ENCODE data around the gene YBX1.

YBX1 gene

DNA sequence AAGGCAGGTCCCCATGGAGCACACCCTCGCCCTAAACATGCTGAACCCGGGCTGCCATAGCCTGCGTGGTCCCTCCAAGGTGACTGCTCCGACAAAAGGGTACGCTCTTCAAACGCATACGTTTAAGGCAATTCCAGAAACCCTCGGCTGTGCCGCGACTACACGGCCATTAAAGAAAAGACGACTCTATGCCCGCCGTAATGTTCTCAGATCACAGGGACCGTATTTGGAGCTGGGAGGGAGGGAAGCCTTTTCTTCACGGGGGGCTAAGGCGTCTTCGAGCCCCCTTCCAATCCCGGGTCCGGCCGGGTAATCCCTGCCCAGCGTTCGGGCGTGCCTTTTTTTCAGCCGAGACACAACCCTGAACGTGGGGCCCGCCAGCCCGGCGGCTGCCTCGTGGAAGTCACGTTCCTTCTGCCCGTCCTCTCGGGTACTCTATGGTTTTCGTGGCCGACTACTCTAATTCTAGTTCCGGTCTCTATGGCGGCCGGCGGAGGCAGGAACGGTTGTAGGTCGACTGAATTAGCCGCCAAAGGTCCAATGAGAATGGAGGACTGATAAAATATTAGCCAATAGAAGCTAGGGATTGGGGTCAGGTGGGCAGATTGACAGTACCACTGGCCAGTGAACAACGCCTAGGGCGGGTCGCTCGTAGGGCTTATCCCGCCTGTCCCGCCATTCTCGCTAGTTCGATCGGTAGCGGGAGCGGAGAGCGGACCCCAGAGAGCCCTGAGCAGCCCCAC is at the start of gene YBX1:
YBX1 (plus strand) TSS at position 678 of the 743 bp plus-strand sequence. CDS start 148 bp downstream, outside the sequence.
- peak; percentile 78 to 90 for DNase-seq (ENCODE audit: low read depth in 2 of 2, low spot score in 1 of 2)

DNA sequence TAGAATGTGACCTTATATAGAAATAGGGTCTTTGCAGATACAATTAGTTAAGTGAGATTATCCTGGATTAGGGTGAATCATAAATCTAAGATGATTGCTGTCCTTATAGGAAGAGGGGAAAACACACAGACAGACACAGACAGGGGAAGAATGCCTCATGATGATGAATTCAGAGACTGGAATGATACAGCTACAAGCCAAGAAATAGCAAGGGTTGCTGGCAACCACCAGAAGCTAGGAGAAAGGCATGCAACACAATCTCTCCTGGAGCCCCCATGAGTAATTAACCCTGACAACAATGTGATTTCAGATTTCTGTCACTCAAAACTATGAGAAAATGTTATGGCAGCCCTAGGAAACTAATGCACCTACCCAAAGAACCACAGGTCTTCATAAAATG is 43.1 kb upstream of the YBX1 start:
- no peak for DNase-seq (ENCODE audit: low read depth in 2 of 2, low spot score in 1 of 2)

DNA sequence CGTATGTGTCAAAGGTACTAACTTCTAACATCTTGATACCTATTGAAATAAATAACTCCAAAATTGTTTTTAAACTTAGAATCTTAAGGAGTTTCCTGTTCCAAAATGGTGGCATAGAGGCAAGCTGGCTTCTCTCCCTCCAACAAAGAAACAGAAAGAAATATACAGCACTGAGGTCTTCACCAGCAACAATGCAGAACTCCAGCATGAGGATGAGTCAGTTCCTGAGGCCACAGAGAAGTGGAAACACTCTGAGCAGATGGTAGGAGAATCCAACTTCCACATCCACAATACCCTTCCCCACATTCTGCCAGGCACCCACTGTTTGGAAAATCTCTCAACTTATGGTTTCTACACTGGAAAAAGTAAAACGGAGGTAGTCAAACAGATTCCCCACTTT is 36.2 kb upstream of the YBX1 start:
- DNase-seq (ENCODE audit: low read depth in 2 of 2, low spot score in 1 of 2) = no peak

DNA sequence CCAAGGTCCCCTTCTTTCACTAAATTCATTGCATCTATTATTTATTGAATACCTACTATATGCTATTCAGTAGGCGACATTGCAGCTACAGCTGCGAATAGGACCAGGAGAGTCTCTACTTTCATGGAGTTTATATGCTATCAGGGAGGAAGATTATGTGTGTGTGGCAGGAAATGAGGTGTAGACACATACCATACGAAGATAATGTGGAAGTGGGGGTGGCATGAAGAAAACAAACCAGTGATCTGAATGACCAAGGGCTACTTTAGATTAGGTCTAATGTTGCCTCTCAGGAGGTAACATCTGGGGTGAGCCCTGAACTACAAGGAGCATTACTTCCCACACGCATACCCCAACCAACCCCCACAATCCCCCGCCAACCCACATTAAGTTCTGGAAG is 25.0 kb upstream of the YBX1 start:
- DNase-seq (ENCODE audit: low read depth in 2 of 2, low spot score in 1 of 2) = no peak

DNA sequence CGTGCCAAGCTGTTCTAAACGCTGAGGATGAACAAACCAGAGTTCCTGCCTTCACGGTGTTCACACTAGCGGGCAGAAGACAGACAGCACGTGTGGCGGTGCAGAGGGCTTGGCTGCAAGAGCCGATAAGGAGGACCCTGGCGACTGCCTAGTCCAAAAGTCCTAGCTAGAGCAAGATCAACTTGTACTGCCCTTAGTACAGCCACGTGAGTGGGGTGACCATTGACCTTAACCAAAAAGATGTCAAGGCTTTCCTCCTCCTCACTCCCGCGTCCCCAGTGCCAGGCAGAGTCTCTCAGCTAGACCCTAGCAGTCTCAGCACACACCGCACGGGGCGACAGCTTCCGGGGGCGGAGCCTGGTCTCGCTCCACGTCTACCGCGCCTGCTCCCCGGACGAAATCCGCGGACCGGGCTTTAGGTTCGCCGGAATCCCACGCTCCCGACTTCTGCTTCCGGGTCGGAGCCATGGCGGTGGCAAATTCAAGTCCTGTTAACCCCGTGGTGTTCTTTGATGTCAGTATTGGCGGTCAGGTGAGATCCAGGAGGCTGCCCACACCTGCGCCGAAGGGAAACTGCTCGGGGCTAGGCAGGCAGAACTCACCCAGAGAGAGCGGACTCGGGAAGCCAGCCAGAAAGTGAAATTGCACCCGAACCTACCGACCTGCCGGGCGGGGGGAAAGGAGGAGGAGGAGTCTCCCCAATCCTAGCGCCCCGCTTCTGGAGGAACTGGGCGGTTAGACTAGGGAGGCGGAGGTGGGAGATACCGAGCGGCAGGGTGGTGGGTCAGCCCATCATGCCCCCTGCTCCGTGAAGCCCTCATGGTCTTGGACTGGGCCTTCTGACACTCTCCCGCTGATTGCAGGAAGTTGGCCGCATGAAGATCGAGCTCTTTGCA is 24.0 kb upstream of the YBX1 start, which contains the start of gene PPIH:
PPIH (plus strand) TSS at position 443 of the 896 bp plus-strand sequence; CDS start at position 467, 24 bp downstream.
- peak; percentile 88 for DNase-seq (ENCODE audit: low read depth in 2 of 2, low spot score in 1 of 2)

DNA sequence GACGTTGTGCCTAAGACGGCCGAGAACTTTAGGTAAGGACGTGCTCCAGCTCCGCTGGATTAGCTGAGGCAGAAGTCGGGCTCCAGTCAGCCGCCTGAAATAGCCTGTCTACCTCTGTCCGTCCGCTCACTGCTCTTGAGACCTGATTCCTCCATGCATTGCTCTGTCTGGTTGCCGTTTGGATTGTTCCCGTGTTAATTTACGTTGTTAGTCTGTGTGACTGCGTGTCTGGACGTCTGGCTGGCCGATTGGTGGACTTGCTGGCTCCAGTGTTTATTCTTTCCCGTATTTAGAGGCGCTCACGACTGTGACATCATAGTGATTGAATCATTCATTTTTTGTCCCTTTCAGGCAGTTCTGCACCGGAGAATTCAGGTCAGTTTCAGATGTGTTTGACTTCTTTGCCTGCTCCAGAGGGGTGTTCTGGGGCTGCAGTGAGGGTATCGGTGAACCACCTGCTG is 23.3 kb upstream of the YBX1 start:
- DNase-seq (ENCODE audit: low read depth in 2 of 2, low spot score in 1 of 2) = no peak

DNA sequence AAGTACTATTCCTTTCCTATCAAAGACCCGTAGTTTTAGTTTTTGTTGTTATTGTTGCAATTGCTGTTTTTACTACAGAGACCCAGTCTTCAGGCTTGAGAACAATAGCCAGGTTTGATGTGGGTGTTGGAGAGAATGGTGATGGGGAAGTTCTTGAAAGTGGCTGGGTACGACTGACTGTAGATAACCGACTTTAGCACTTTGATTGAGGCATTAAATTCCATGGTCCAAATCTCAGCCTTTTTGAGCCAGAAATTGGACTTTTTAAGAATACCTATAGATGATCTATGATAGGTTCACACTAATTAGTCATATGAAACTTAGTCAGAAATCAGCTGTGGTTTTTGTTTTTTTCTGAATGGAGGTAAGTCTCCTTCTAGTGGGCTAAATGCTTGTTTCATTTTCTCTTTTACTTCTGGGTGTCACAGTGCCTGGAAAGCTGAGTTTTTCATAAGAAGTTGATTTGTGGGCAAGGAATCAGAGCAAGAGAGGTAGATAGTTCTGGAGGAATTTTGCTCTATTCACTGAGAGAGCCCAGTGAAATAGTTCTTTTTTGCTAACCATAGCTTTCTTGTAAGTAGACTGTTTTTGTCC is 21.2 kb upstream of the YBX1 start:
- DNase-seq (ENCODE audit: low read depth in 2 of 2, low spot score in 1 of 2) = no peak

DNA sequence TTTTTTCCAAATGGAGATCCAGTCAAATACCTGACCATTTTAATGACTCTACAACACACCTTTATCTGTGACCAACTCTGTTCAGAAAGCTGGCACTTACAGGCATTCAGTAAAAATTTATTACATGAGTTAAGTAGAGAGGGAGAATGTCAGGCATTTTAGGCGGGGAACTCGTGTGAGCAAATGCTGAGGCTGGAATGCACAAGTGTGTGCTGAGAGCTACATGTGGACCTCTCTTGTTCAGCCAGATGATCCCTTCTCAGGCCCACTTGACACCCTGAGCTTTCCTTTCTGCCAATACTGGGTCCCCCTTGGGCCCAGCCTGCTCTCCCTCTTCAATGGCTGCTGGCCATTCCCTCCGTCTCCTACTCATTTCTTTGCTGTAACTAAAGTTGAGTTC is 12.3 kb upstream of the YBX1 start:
- no peak for DNase-seq (ENCODE audit: low read depth in 2 of 2, low spot score in 1 of 2)

DNA sequence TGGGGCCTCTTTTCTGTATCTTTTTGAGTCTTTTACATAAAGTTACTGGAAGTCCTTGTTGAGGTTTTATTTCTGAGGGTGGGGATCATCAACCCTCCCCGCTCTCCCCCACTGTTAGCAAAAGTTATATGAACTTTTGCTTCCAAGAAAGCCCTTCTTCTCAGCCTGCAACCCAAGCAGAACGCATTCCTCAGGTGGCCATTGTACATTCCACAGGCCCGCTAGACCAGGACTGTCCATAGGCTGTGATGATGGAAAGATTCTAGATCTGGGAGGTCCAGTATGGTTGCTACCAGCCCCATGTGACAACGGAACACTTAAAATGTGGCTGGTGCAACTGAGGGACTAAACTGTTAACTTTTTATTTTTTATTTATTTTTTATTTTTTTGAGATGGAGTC is 11.8 kb upstream of the YBX1 start:
- no peak for DNase-seq (ENCODE audit: low read depth in 2 of 2, low spot score in 1 of 2)

DNA sequence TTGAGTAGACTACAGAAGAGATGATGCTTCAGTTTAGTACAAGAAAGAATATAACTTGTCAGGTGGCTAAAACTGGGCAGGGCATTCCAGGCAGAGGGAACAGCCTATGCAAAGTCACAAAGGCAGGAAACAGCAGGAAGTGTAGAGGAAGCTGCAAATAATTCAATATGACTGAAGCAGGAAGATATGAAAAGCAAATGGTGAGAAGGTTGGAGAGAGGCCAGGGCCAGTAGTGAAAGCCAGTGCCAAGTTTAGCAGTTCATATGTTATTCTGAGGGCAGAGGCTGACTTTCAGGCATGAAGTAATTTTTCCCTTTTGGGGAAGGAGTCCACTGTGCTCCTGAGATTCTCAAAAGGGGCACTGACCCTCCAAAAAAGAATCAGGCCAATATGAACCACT is 8.0 kb upstream of the YBX1 start:
- DNase-seq (ENCODE audit: low read depth in 2 of 2, low spot score in 1 of 2) = no peak

DNA sequence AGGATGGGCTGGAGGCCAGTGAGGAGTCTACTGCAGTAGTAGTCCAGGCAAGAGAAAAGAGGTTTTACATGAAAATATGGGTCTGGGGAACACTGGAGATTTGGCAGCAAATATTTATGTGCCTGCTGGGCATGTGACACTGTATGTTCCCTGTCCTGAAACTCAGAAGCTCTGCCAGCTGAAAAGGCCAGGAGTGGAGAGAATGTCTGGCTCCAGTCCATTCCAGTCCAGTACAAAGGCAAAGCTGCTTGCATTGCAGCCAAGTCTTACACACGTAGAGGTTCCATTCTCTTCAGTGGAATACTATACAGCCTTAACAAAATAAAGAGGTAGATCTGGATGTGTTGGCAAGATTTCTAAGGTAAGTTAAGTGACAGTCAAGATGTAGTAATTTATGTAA is 7.5 kb upstream of the YBX1 start:
- no peak for DNase-seq (ENCODE audit: low read depth in 2 of 2, low spot score in 1 of 2)

DNA sequence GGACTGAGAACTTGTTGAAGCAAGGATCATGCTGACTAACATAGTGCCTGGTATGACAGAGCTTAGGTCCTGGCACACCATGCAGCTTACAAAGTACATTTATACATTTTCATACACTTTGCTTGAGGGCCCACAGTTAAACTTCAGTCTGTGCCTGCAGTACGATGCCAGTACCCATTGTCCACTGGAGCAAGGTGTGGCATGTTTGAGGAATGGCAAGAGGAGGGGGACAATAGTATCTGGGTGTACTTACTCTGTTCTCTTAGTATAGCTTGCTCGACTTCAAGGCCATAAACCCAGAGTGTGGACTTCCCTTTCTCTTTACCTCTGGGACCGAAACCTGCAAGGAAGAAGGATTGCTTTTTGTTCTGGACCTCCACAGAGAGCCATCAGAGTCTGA is 6.8 kb upstream of the YBX1 start:
- no peak for DNase-seq (ENCODE audit: low read depth in 2 of 2, low spot score in 1 of 2)

DNA sequence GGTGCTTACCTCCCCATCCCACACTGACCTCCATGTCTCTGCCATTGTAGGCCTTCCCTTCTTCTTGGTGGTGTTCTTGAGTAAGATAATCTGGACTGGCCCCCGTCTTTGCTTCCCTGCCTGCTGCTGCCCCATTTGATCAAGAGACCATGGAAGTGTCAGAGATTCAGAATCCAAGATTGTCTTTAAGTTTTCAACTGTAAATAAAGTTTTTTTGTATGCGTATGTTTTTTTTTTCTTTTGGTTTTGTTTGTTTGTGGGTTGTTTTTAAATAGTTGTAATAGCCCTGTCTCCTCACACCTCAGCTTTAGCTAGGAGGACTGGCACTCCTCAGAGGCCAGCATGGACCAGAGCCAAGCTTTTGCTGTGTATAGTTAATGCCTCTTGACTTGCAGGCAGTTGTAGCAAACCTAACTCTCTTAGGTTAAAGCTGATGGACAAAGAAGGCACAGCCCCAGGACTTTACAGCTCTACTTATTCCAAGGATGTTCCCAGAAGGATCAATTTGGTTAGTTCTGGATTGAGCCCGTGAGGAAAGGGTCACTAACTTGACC is 5.6 kb upstream of the YBX1 start:
- DNase-seq (ENCODE audit: low read depth in 2 of 2, low spot score in 1 of 2) = no peak

DNA sequence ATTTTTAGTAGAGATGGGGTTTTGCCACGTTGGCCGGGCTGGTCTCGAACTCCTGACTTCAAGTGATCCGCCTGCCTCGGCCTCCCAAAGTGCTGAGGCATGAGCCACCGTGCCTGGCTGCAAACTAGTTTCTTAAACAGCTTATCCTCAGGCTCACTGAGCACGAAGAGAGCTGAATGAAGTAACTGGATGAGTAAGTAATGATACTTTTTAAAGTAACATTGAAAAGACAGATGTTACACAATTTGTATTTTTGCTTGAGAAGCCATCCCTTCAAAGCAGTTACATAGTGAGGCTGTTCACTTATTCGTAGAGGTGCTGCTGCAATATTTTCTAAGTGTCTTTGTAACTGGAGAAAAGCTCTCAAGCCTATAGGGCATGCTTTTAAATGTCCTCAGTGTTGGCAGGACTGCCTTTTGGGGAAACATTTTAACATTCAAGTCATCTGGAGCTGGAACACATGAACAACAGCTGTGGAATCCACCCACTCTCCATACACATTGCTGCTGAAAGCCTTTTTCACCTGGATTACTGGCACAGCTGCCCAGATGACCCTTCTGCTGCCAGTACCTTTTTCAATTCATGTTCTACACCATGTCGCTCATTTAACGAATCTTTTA is 2.7 kb upstream of the YBX1 start:
- DNase-seq (ENCODE audit: low read depth in 2 of 2, low spot score in 1 of 2) = no peak

DNA sequence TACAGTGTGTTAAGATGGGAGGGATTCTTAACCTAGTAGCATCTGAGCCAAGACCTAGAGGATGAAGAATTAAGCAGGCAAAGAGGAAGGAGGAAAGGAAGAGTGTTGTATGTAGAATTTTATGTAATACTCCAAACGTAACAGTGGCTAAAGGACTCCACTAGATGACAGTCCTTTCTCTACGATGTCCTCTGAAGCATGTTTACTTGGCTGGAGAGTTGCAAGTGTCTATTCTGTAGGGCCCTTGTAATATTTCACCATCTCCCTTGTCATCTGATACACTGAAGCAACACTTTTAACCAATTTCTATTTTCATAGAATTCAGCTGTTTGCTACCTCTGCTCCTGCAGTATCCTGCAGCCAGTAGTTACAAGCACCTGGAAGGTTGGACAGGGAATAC is 2.2 kb upstream of the YBX1 start:
- no peak for DNase-seq (ENCODE audit: low read depth in 2 of 2, low spot score in 1 of 2)

DNA sequence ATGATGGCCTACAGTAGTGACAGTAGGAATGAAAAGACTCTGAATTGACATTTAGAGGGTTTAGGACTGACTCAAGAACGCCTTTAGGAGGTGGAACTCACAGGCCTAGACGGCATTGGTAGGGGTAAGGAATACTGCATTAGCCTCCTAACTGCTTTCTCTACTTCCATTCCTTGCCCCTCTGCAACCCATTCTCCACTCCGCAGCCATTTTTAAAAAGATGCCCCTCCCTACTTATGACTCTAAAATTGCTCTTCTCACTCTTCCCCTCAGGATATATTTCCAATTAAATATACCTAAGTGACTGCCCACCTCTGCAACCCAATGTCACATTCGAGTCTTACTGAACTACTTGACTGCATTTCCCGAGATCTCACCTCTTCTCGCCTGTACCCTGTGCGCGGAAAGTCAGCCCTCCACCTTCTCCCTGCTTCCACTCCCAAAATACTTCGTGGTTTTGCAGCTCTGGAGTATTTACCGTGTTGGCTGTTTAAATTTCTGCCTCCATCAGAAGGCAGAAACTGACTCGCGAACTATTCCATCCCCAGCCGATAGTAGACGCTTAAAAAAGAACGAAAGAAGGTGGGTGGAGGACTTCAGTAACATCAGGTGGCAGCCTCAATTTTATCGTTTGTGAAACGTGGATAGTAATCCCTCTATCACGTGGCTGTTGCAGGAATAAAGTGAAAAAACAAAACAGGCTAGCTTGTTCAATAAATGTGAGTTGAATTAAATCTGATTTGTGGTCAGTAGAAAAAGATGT is 1.1 kb upstream of the YBX1 start:
- DNase-seq (ENCODE audit: low read depth in 2 of 2, low spot score in 1 of 2) = no peak

DNA sequence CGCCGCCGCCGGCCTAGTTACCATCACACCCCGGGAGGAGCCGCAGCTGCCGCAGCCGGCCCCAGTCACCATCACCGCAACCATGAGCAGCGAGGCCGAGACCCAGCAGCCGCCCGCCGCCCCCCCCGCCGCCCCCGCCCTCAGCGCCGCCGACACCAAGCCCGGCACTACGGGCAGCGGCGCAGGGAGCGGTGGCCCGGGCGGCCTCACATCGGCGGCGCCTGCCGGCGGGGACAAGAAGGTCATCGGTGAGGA is 193 bp downstream of the YBX1 start:
- peak in 1 of 2 donors; percentile 9 for DNase-seq (ENCODE audit: low read depth in 2 of 2, low spot score in 1 of 2)

DNA sequence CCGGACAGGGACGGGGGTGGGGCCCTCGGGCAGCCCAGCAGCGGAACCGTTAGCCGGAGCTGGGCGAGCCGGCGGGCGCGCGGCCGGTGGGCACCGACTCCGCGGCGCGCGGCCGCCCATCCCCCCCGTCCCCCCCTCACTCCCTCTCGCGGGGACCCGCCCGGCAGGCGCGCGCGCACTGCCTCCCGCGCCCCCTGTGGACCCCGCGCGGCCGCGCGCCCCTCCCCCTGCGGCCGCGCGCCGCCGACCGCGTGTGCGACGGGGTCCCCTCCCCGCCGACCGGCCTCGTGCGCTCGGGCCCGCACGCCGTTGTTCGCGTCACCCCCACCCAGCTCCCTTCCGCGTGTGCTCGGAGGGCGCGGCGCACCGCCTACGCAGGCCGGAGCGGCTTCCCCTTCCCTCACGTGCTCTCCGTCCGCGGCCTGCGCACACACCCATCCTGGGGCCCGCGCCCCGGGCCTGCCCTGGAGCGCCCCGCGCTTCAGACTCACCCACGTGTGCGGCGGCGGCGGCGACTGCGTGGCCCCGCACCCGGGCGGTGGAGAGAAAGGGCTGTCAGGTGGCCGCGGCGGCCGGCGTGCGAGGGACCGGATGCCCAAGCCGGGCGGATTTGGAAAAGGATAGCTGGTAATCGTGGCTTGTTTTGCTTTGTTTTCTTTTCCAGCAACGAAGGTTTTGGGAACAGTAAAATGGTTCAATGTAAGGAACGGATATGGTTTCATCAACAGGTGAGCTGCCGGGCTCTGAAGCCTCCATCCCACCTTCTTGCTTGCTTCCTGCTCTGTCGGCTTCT is 717 bp downstream of the YBX1 start:
- DNase-seq (ENCODE audit: low read depth in 2 of 2, low spot score in 1 of 2) = peak; percentile 20

DNA sequence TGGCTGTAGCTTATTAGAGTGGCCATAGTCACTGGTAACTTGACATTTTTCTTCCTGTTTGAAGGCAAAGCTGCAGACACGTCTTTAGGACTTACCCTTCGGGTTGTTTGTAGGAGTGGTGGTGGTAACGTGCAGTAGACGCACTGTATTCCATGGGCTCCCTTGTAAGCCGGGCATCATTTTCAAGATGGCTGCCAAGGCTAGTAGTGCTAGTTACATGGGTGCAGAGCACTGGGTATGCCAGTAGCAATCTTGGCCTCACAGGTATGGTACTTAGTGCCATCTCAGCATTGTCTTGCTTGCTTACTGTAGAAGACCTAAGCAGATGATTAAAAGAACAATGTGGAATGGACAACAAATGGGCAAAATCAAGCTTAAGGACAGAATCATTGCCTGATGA is 1.9 kb downstream of the YBX1 start:
- DNase-seq (ENCODE audit: low read depth in 2 of 2, low spot score in 1 of 2) = no peak

DNA sequence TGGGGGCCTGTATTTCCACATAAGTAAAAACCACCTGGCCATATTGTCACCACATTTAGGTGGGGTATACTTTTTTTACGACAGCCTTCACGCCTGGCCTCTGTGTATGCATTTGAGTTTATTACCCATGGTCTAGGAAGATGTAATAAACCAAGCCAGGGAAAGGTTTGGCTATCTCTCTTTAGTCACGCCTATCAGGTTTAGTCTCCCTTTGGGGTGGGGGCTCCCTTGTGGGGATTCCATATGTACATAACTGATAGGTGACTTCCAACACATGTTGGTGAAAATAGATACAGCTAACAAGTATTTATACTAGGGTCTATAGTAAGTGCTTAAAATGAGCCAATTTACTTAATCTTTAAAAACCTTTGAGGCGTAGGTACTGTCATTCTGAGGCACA is 4.2 kb downstream of the YBX1 start:
- no peak for DNase-seq (ENCODE audit: low read depth in 2 of 2, low spot score in 1 of 2)

All from stimulated activated CD8-positive, alpha-beta memory T cell treated with anti-CD3 and anti-CD28 coated beads, Interleukin-4, amount 100 ng/mL, for 1 hour (primary cell).